ENCODE measurements around the gene SMOC1. TPM values are rescaled to one million over a fixed set of nuclear protein-coding genes. Genes with fewer than 3 reads are reported as not detected.
A peak's percentile ranks its signal among the peaks of the same experiment; 100 is the strongest.

The SMOC1 gene
- total RNA-seq, 2 donors from 2014 or later = not detected

DNA sequence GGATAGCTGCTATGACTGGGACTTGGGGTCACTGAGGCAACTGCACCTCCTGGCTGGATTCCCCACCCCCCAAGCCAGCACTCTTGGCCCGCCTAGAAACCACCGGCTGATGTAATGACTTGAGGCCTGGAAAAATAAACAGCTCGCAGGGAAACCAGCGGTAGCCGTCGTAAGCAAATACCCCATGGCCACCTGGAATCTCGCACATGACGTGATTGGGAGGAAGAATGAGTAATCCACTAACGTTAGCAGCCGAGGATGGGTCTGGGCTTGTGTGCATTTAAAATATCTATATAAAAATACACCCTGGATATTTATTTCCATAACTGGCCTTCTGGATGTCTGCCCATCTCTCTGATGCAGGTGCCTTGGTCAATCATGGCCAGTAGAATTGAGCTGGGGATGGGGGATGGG, 120.1 kb downstream of the SMOC1 start:
- H3K36me3 Mint-ChIP-seq = no peaks in the 10 kb centered on the region
- H3K27ac Mint-ChIP-seq = no peak overlapping the region
- DNase-seq (ENCODE audit: low spot score in 2 of 2) (no peak), ATAC-seq (no peak)
- H3K9me3 Mint-ChIP-seq = no peaks in the 10 kb centered on the region

DNA sequence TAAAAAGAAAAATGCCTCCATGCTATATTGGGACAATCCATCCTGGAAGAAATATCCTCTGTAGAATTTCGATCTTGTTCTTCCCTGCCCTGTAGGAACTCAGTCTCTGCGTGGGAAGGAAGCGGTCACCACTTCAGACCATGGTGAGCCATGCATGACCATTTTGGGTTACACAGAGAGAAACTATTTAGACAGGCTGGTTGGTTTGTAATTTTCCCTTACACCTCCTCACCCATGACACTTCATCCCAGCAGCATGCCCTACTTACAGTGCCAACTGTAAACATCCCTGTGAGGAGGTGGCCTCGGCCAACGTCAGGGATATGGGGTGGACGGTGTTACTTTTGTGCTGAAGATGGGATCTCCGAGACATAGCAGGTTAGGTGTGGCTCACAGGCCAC, 121.4 kb downstream of the SMOC1 start:
- Mint-ChIP-seq H3K27ac (no peak overlapping the region), H3K36me3 (no peaks in the 10 kb centered on the region), H3K9me3 (no peaks in the 10 kb centered on the region)
- DNase-seq (ENCODE audit: low spot score in 2 of 2) (no peak), ATAC-seq (no peak)

GRCh38 chr14:70002589-70003346, 123.6 kb downstream of the SMOC1 start:
- no peaks in the 10 kb centered on the region for H3K9me3 Mint-ChIP-seq
- no peak overlapping the region for H3K27ac Mint-ChIP-seq
- H3K36me3 Mint-ChIP-seq = no peaks in the 10 kb centered on the region
- no peak for ATAC-seq
- no peak for DNase-seq (ENCODE audit: low spot score in 2 of 2)

DNA sequence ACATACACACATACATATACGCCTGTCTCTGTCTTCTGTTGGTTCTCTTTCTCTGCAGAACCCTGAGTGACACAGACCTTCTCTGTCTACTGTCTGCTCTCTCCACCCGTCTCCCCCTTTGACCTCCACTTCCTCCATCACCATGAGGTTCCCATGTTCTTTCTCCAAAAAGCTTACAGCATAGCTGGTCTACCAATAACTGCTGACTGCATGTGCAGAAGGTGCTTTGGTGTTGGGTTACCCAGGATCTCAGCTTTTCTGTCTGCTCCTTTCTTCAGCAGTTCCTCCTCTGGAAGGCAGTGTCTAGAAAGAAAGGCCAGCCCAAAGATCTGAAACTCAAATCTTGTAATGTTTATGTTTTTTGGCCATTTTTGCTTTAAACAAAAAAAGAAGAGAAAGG, 125.6 kb downstream of the SMOC1 start:
- DNase-seq (ENCODE audit: low spot score in 2 of 2) (no peak), ATAC-seq (no peak)
- H3K9me3 Mint-ChIP-seq = no peaks in the 10 kb centered on the region
- no peaks in the 10 kb centered on the region for H3K36me3 Mint-ChIP-seq
- no peak overlapping the region for H3K27ac Mint-ChIP-seq

DNA sequence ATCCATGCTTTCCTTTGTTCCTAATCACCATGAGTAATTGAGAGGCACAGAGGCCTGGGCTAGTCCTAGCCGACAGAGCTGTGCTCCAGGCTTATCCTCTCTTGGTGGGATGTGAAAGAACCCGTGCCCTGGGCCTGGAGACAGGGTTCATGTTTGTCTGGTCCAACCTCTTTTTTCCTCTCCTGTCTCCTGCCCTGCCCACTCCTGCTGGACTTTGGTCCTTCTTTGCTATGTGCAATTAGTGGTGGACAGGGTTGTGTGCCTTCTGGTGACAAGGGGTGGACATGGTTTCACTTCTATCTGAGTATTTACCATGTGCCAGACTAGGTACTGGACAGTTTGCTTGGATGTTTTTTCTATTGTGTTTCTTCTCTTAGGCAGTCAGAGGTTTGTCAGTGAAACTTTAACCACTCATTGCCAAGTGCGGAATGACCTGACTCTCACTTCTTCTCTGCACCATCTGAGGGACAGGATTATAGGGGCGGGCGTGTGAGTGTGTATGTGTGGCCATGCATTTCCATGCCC, 126.1 kb downstream of the SMOC1 start:
- ATAC-seq (no peak), DNase-seq (ENCODE audit: low spot score in 2 of 2) (no peak)
- no peak overlapping the region for H3K27ac Mint-ChIP-seq
- no peaks in the 10 kb centered on the region for H3K9me3 Mint-ChIP-seq
- no peaks in the 10 kb centered on the region for H3K36me3 Mint-ChIP-seq

- ATAC-seq = no peak
- no peaks in the 10 kb centered on the region for H3K36me3 Mint-ChIP-seq
These were observed 127.5 kb downstream of the SMOC1 start for GRCh38 chr14:70006699-70007098.

GRCh38 chr14:70008284-70009262, 129.4 kb downstream of the SMOC1 start:
- Mint-ChIP-seq H3K9me3 (no peaks in the 10 kb centered on the region), H3K27ac (no peak overlapping the region), H3K36me3 (no peaks in the 10 kb centered on the region)
- DNase-seq (ENCODE audit: low spot score in 2 of 2) (no peak), ATAC-seq (no peak)

More at GRCh38 chr14:70006699-70007098, 127.5 kb downstream of the SMOC1 start:
- Mint-ChIP-seq H3K27ac (no peak overlapping the region), H3K9me3 (no peaks in the 10 kb centered on the region)
- no peak for DNase-seq (ENCODE audit: low spot score in 2 of 2)

DNA sequence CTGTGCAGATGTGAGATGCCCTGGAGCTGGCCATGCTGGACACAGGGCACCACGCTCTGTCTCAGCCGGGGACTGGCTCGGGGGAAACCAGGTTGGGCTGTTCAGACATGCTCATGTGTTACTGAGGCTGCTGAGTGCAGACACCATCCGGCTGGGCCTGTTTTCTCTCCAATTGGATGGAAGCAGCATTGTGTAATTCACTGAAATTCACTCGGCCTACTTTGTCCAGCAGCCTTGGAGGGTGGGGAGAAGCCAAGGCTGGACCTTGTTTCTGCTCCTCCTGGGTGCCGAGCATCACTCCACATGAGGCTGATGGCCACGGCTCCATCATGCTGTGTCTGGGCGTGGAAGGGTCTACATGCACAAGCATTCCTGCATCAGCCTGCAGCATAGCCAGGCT, 130.7 kb downstream of the SMOC1 start:
- H3K27ac Mint-ChIP-seq = no peak overlapping the region
- DNase-seq (ENCODE audit: low spot score in 2 of 2) (no peak), ATAC-seq (no peak)
- no peaks in the 10 kb centered on the region for H3K36me3 Mint-ChIP-seq
- H3K9me3 Mint-ChIP-seq = no peaks in the 10 kb centered on the region

- DNase-seq (ENCODE audit: low spot score in 2 of 2) (no peak), ATAC-seq (no peak)
- H3K27ac Mint-ChIP-seq = peak overlapping the region in 1 of 2 donors; percentile 74
- no peaks in the 10 kb centered on the region for H3K9me3 Mint-ChIP-seq
- no peaks in the 10 kb centered on the region for H3K36me3 Mint-ChIP-seq
These were observed 131.9 kb downstream of the SMOC1 start for GRCh38 chr14:70011098-70011497.

DNA sequence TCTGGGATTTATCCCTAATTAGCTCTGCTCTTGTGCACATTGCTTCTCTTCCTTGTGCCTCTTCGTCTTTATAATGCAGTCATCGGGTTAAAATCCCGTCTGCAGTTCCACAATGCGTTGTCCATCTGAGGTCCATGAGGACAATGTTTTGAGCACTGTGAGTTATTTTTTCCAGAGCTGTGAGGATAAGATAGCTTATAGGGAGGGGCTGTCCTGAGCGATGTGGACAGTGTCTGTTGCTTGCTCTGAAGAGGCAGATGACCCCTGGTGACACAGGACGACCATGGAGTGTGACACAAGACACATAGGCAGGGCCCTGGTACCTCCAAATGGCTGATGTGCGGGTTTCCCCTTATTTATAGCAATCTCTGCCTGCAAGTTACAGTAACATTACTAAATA, 132.5 kb downstream of the SMOC1 start:
- ATAC-seq (no peak), DNase-seq (ENCODE audit: low spot score in 2 of 2) (no peak)
- Mint-ChIP-seq H3K9me3 (no peaks in the 10 kb centered on the region), H3K36me3 (no peaks in the 10 kb centered on the region), H3K27ac (peak overlapping the region in 1 of 2 donors; percentile 74)

DNA sequence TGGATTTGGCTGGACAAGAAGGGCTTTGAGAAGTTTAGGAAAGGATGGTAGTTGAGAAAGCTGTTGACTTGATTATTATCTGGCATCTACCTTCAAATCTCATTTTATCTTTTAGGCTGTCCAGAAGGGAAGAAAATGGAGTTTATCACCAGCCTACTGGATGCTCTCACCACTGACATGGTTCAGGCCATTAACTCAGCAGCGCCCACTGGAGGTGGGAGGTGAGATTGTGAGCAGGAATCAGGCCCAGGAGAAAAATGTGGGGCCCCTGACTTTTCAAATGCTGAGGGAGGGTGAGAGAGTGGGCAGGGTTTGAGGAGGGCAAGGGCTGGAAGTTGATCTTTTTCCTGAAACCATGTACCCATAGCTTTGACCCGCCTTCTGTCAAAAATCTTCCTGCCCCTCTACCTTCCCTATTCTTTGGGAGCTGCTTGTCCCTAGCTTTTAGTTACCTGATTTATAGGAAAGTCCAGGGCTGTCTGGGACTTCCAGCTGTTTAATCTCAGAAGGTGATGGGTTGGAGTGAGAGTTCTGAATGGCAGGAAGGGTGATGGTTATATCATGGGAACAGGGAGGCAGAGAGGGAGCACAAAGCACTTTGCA, 134.2 kb downstream of the SMOC1 start:
- ATAC-seq = peak; percentile 31 to 38

DNA sequence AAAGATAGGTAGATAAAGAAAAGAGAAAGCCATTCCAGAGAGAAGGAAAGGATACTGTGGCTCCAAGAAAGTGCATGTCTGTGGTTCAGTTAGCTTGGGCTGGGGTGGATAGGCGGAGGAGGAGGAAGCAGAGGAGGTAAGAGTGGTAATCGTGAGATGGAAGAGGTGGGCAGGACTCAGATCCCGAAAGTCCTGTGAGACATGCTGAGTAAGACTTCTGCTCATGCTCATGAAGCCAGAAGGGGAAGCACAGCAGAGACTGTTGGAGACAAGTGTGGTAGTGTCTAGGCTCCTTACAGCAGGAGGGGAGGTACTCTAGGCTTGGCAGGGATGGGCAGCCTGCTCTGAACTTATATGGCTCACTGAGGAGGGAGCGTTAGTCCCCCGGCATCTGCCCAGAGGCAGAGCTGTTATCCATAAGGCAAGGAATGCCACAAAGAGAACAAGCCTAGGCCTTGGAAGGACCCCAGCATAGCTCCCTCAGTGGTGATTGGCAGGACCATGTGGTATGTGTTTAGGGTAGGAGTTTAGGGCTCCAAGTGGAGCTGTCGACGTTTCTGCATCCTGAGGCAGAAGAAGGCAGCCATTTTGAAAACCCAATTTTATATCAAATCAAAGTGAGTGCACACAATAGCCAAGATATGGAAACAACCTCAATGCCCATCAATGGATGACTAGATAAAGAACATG, 135.3 kb downstream of the SMOC1 start:
- Mint-ChIP-seq H3K9me3 (no peaks in the 10 kb centered on the region), H3K27ac (no peak overlapping the region)

More for the DNA sequence above, 134.2 kb downstream of the SMOC1 start:
- H3K27ac Mint-ChIP-seq = no peak overlapping the region
- DNase-seq (ENCODE audit: low spot score in 2 of 2) = peak in 1 of 2 donors; percentile 68
- H3K9me3 Mint-ChIP-seq = no peaks in the 10 kb centered on the region
- H3K36me3 Mint-ChIP-seq = no peaks in the 10 kb centered on the region

GRCh38 chr14:70018230-70018629, 139.0 kb downstream of the SMOC1 start:
- Mint-ChIP-seq H3K27ac (no peak overlapping the region), H3K36me3 (no peaks in the 10 kb centered on the region), H3K9me3 (no peaks in the 10 kb centered on the region)
- DNase-seq (ENCODE audit: low spot score in 2 of 2) (no peak), ATAC-seq (no peak)

More for the DNA sequence above, 135.3 kb downstream of the SMOC1 start:
- DNase-seq (ENCODE audit: low spot score in 2 of 2) = no peak
- ATAC-seq = no peak
- H3K36me3 Mint-ChIP-seq = no peaks in the 10 kb centered on the region

DNA sequence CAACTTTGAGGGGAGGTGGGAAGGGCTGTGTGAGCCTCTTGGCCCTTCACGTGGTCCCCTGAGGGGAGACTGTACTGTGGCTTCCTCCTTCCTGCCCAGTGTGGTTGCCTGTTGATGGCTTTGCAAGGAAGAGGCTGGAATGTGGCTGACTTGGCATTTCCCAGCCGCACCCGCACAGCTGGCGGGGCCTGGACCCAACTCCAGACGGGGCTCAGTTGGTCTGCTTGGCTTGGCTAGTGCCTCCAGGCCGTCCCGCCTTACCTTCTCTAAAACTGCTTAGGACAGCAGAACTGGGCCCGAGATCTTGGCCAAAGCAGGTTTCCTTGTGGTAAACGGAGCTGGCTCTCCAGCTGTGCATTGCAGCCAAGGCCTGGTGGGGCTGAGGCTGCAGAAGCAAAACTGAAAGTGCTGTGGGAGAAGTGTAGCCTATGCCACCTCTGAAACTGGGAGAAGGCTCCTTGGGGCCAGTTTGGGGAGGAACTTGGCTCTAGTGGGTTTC, 139.5 kb downstream of the SMOC1 start:
- peak; percentile 13 to 35 for ATAC-seq
- Mint-ChIP-seq H3K36me3 (no peaks in the 10 kb centered on the region), H3K27ac (no peak overlapping the region), H3K9me3 (no peaks in the 10 kb centered on the region)
- no peak for DNase-seq (ENCODE audit: low spot score in 2 of 2)

DNA sequence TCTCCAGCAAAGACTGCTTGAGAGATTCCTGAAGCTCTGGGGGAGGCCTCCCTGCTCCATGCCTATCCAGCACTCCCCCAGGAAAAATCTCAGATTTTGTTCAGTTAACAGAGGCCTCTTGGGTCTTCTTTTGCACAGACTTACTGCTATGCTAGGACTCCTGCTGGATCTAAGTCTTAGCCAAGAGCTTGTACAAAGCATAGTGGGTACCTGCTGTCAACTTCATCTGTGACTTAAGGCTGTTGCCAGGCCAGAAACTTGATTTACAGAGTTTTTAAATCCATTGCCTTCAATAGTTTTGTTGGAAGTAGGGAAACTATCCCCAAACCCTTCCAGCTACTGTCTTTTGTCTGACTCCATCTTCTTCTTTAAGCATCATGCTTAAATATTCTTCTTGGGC, 140.5 kb downstream of the SMOC1 start:
- no peak for DNase-seq (ENCODE audit: low spot score in 2 of 2)
- no peaks in the 10 kb centered on the region for H3K36me3 Mint-ChIP-seq
- no peak for ATAC-seq
- H3K9me3 Mint-ChIP-seq = no peaks in the 10 kb centered on the region
- no peak overlapping the region for H3K27ac Mint-ChIP-seq
